ENCODE data around the gene CENPU. TPM values are rescaled to one million over a fixed set of nuclear protein-coding genes. Genes with fewer than 3 reads are reported as not detected.
A peak's percentile ranks its signal among the peaks of the same experiment; 100 is the strongest.

The CENPU gene
- total RNA-seq, 1 experiment from 2014 or later, result 124 TPM

- H3K27ac ChIP-seq (ENCODE audit: insufficient read length, low read depth, low read length), result no peak overlapping the region
- Mint-ChIP-seq H3K9me3 (peaks cover 1 to 4% of the 10 kb centered on the region in 2 experiments; a peak in 4 of 5 replicates), H3K4me1 (peaks cover 46 to 47% of the 10 kb centered on the region in 2 experiments), H3K36me3 (ENCODE audit: insufficient read depth in 1 of 3, low read depth in 3 of 3) (peaks cover 1 to 2% (median 2%) of the 10 kb centered on the region in 3 experiments; a peak in 5 of 7 replicates), H3K4me3 (no peak overlapping the region), H3K27me3 (ENCODE audit: low read depth) (peaks cover 14% of the 10 kb centered on the region), H3K27ac (peak overlapping the region in 2 of 3 experiments; percentile 45 to 86; a peak in 3 of 7 replicates)
- H2AFZ ChIP-seq (ENCODE audit: low read length), result no peak overlapping the region
- H4K5ac ChIP-seq (ENCODE audit: insufficient read length, low read depth, low read length), result no peak overlapping the region
- H4K20me1 ChIP-seq (ENCODE audit: control insufficient read depth, insufficient read depth, insufficient read length), result peaks cover 2% of the 10 kb centered on the region
- no peak overlapping the region for H3K4ac ChIP-seq (ENCODE audit: low read depth, low read length)
- H3K79me1 ChIP-seq (ENCODE audit: insufficient read depth, low read depth, low read length, poor library complexity, severe bottlenecking), result no peaks in the 10 kb centered on the region
- no peak for TF ChIP-seq CTCF (conservative IDR thresholded peaks at IDR 0.05)
- no peak overlapping the region for H3K4me2 ChIP-seq (ENCODE audit: insufficient read depth, insufficient read length, low read length)
- no peak overlapping the region for H3K18ac ChIP-seq (ENCODE audit: insufficient read length, low read depth, low read length)
- H3K9me3 ChIP-seq (ENCODE audit: control insufficient read depth, low read depth, low read length), result no peaks in the 10 kb centered on the region
- no peak overlapping the region for H2BK12ac ChIP-seq (ENCODE audit: insufficient read length, low read depth, low read length)
- no peaks in the 10 kb centered on the region for H3K27me3 ChIP-seq (ENCODE audit: insufficient read depth, low read length)
- H2BK5ac ChIP-seq (ENCODE audit: insufficient read length, low read length), result no peak overlapping the region
- no peak overlapping the region for H2BK120ac ChIP-seq (ENCODE audit: low read depth, low read length, poor library complexity, severe bottlenecking)
- WGBS (ENCODE audit: extremely low coverage, insufficient read length, low lambda C conversion rate), result no CpG with 5 or more reads among the region's 4 CpGs
- no peak overlapping the region for H2AK5ac ChIP-seq (ENCODE audit: insufficient read length, low read length)
- no peak overlapping the region for H4K91ac ChIP-seq (ENCODE audit: insufficient read length, low read depth, low read length)
- no peak overlapping the region for H3K9ac ChIP-seq (ENCODE audit: extremely low read depth, insufficient read length, low read length)
- DNase-seq, result peak; percentile 55
- 0 out of 2 replicates have a peak overlapping the region, but pooled peaks have one; percentile 39 for H3K14ac ChIP-seq (ENCODE audit: insufficient read depth, low read length)
- no peak overlapping the region for H2BK15ac ChIP-seq (ENCODE audit: low read depth, low read length)
- no peaks in the 10 kb centered on the region for H3K23me2 ChIP-seq (ENCODE audit: insufficient read length, low read depth, low read length, poor library complexity, severe bottlenecking)
- no peak overlapping the region for H3K56ac ChIP-seq (ENCODE audit: insufficient read length, low read depth, low read length)
- peaks cover 3% of the 10 kb centered on the region; the same call in 1 of the 2 replicates for H3K4me1 ChIP-seq (ENCODE audit: insufficient read depth, low read length)
- H2BK20ac ChIP-seq (ENCODE audit: low read depth, low read length, poor library complexity, severe bottlenecking), result no peak overlapping the region
- H3K23ac ChIP-seq (ENCODE audit: insufficient read length, low read depth, low read length), result no peak overlapping the region
- no peak overlapping the region for H4K8ac ChIP-seq (replicated peaks; ENCODE audit: insufficient read length, low read depth, low read length)
- no peak overlapping the region for H3T11ph ChIP-seq (ENCODE audit: low read length)
- no peaks in the 10 kb centered on the region for H3K79me2 ChIP-seq (ENCODE audit: insufficient read depth, low read length)
Measured at GRCh38 chr4:184747034-184747830, 13.3 kb upstream of the CENPU start.

Measured in H9 (cell line).